Tibial nerve (tissue), 3 donors: ENCODE measurements around the gene ADGRL1.

ENCODE experiments used
- POLR2A ChIP-seq, 2 donors: fragments of 450-650 bp; IDR thresholded peaks; one replicate each; pipeline ENCODE4 v1.6.1; 2017; ENCODE audit warnings: antibody characterized with exemption in 2 of 2, mild to moderate bottlenecking in 2 of 2, moderate library complexity in 2 of 2
- TF ChIP-seq, protein P1 (sequence below), 5 experiments: fragments of 200-600 bp in 3 of 5; fragments of 450-650 bp in 2 of 5; sonication (generic) in 3 of 5; IDR thresholded peaks; one replicate each; pipeline ENCODE4 v1.5.1; 2016 to 2019; ENCODE audit warnings: antibody characterized with exemption in 5 of 5, mild to moderate bottlenecking in 3 of 5, moderate library complexity in 2 of 5

DNA sequence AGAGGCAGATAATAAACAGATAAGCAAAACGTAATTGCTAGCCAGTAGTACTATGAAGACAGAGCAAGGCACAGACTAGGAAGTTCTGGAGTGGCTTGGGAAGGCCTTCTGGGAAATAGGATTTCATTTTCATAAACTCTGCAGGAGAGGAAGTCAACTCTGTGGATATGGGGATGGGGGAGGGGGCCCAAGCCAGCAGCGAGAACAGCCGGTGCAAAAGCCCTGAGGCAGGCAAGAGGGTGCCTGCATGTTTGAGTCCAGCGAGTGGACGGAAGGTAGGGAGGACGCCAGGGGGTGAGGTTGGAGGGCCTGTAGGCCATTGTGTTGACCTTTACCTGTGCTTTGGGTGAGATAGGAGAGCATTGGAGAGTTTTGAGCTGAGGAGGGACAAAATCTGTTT, 60.6 kb downstream of the ADGRL1 start:
- TF ChIP-seq, protein P1, sequence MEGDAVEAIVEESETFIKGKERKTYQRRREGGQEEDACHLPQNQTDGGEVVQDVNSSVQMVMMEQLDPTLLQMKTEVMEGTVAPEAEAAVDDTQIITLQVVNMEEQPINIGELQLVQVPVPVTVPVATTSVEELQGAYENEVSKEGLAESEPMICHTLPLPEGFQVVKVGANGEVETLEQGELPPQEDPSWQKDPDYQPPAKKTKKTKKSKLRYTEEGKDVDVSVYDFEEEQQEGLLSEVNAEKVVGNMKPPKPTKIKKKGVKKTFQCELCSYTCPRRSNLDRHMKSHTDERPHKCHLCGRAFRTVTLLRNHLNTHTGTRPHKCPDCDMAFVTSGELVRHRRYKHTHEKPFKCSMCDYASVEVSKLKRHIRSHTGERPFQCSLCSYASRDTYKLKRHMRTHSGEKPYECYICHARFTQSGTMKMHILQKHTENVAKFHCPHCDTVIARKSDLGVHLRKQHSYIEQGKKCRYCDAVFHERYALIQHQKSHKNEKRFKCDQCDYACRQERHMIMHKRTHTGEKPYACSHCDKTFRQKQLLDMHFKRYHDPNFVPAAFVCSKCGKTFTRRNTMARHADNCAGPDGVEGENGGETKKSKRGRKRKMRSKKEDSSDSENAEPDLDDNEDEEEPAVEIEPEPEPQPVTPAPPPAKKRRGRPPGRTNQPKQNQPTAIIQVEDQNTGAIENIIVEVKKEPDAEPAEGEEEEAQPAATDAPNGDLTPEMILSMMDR (IDR thresholded peaks at IDR 0.05): no peak
- no peak for TF ChIP-seq POLR2A (IDR thresholded peaks at IDR 0.05)
